Measurements from ENCODE around the gene ACP3. TPM values are rescaled to one million over a fixed set of nuclear protein-coding genes. Genes with fewer than 3 reads are reported as not detected.

Gene ACP3
- total and polyA plus RNA-seq, 2 of the 4 experiments (the other 2 are of a cell fraction): 0.36 to 0.54 TPM

DNA sequence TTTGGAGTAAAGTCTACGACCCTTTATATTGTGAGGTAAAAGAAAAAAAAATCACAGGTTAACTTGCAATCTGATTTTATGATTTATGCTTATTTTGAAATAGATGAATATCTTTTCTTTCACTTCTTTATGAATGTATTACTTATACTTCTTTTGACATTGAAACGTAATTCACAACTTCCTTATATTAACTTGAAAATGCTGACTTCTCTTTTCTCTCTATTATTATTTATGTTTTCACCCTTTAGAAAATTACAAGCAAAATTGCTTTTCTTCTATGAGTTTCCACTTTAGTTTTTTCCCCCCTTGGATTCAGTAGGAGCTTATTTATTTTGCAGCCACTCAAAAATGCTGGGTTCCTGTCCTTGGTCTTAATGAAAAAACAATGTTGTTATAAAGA lies 25.4 kb downstream of the ACP3 start:
- in situ Hi-C loops (cut with MboI; ENCODE audit: low sequenced_read_pairs) (no loop called here), intact Hi-C loops (cut with micrococcal nuclease) (loop anchor here (1.0 kb wide), 3 partner anchors 85 to 304 kb away; no protein-coding TSS in a partner anchor), dilution Hi-C loops (cut with HindIII; ENCODE audit: low sequenced_read_pairs, unreplicated experiment) (no loop called here)
- Histone ChIP-seq H3K79me1 (ENCODE audit: low read depth in 1 of 2, low read length in 2 of 2) (no peaks in the 10 kb centered on the region), H3K4me3 (ENCODE audit: insufficient read depth, low read depth, low read length) (no peak overlapping the region), H2AK9ac (replicated peaks; ENCODE audit: low read depth, low read length, poor library complexity) (no peak overlapping the region), H2AK5ac (ENCODE audit: low read depth, low read length) (no peak overlapping the region), H2BK15ac (ENCODE audit: low read depth, low read length) (no peak overlapping the region), H3K4me1 (ENCODE audit: control insufficient read depth, insufficient read depth, low read length) (no peaks in the 10 kb centered on the region), H3K27ac (ENCODE audit: insufficient read depth, low read length) (no peak overlapping the region), H3K9me1 (ENCODE audit: insufficient read depth, low read length) (no peaks in the 10 kb centered on the region), H4K20me1 (ENCODE audit: insufficient read depth, low read length) (no peaks in the 10 kb centered on the region), H3K14ac (replicated peaks; ENCODE audit: low read depth, low read length) (no peak overlapping the region), H3K56ac (ENCODE audit: extremely low read depth, insufficient read depth, low read length) (no peak overlapping the region), H2BK120ac (ENCODE audit: low read depth, low read length) (no peak overlapping the region), H4K8ac (ENCODE audit: low read depth in 2 of 2, low read length in 2 of 2) (no peak overlapping the region), H3K4ac (ENCODE audit: low read depth, low read length) (no peak overlapping the region), H4K91ac (ENCODE audit: insufficient read depth, low read depth, low read length) (no peak overlapping the region), H4K5ac (ENCODE audit: low read depth, low read length) (no peak overlapping the region), H3K18ac (ENCODE audit: low read depth, low read length) (no peak overlapping the region), H3K9ac (ENCODE audit: low read depth, low read length) (no peak overlapping the region), H3K23ac (ENCODE audit: low read depth, low read length) (no peak overlapping the region), H2BK20ac (ENCODE audit: low read depth, low read length) (no peak overlapping the region), H3K27me3 (ENCODE audit: control insufficient read depth, insufficient read depth, low read length) (no peaks in the 10 kb centered on the region; the same call in none of the 2 replicates), H2BK5ac (ENCODE audit: low read depth, low read length, poor library complexity, severe bottlenecking) (no peak overlapping the region), H3K9me3 (ENCODE audit: control insufficient read depth, insufficient read depth, low read length) (no peaks in the 10 kb centered on the region), H3K4me2 (ENCODE audit: low read depth, low read length) (no peak overlapping the region), H3K36me3 (ENCODE audit: control insufficient read depth, insufficient read depth, low read length) (no peaks in the 10 kb centered on the region), H2AFZ (replicated peaks; ENCODE audit: low read length, poor library complexity) (no peak overlapping the region)
- ATAC-seq (ENCODE audit: low read depth) (no peak), DNase-seq (no peak)
- WGBS, 2 experiments (ENCODE audit: extremely low coverage in 2 of 2, insufficient read length in 1 of 2): no CpG with 5 or more reads among the region's 2 CpGs
- TF ChIP-seq RCOR1 (IDR thresholded peaks at IDR 0.05; ENCODE audit: insufficient replicate concordance, low read length) (no peak), RFX5 (IDR thresholded peaks at IDR 0.05; ENCODE audit: low read depth, low read length) (no peak), RAD21 (IDR thresholded peaks at IDR 0.05; ENCODE audit: low read length) (no peak), CEBPB (IDR thresholded peaks at IDR 0.05; ENCODE audit: low read depth, low read length) (no peak), POLR2A (IDR thresholded peaks at IDR 0.05; ENCODE audit: low read depth, low read length) (no peak), MAFK (IDR thresholded peaks at IDR 0.05; ENCODE audit: low read depth, low read length) (no peak), BHLHE40 (IDR thresholded peaks at IDR 0.05; ENCODE audit: low read depth, low read length) (no peak), FOS (IDR thresholded peaks at IDR 0.05; ENCODE audit: low read depth, low read length) (no peak), SMC3 (IDR thresholded peaks at IDR 0.05; ENCODE audit: low read depth, low read length) (no peak), NFE2L2 (IDR thresholded peaks at IDR 0.05; ENCODE audit: low read depth, low read length) (no peak), CHD1 (IDR thresholded peaks at IDR 0.05; ENCODE audit: low read depth, low read length) (no peak), MAZ (IDR thresholded peaks at IDR 0.05; ENCODE audit: borderline replicate concordance, low read depth, low read length) (no peak), MXI1 (IDR thresholded peaks at IDR 0.05; ENCODE audit: borderline replicate concordance, low read depth, low read length) (no peak)
- TF ChIP-seq, protein P1, sequence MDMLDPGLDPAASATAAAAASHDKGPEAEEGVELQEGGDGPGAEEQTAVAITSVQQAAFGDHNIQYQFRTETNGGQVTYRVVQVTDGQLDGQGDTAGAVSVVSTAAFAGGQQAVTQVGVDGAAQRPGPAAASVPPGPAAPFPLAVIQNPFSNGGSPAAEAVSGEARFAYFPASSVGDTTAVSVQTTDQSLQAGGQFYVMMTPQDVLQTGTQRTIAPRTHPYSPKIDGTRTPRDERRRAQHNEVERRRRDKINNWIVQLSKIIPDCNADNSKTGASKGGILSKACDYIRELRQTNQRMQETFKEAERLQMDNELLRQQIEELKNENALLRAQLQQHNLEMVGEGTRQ (IDR thresholded peaks at IDR 0.05; ENCODE audit: low read depth, low read length): no peak
- TF ChIP-seq, protein P2, sequence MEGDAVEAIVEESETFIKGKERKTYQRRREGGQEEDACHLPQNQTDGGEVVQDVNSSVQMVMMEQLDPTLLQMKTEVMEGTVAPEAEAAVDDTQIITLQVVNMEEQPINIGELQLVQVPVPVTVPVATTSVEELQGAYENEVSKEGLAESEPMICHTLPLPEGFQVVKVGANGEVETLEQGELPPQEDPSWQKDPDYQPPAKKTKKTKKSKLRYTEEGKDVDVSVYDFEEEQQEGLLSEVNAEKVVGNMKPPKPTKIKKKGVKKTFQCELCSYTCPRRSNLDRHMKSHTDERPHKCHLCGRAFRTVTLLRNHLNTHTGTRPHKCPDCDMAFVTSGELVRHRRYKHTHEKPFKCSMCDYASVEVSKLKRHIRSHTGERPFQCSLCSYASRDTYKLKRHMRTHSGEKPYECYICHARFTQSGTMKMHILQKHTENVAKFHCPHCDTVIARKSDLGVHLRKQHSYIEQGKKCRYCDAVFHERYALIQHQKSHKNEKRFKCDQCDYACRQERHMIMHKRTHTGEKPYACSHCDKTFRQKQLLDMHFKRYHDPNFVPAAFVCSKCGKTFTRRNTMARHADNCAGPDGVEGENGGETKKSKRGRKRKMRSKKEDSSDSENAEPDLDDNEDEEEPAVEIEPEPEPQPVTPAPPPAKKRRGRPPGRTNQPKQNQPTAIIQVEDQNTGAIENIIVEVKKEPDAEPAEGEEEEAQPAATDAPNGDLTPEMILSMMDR (conservative IDR thresholded peaks at IDR 0.05; ENCODE audit: low read depth, low read length): no peak
- TF ChIP-seq, protein P3, sequence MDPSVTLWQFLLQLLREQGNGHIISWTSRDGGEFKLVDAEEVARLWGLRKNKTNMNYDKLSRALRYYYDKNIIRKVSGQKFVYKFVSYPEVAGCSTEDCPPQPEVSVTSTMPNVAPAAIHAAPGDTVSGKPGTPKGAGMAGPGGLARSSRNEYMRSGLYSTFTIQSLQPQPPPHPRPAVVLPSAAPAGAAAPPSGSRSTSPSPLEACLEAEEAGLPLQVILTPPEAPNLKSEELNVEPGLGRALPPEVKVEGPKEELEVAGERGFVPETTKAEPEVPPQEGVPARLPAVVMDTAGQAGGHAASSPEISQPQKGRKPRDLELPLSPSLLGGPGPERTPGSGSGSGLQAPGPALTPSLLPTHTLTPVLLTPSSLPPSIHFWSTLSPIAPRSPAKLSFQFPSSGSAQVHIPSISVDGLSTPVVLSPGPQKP (IDR thresholded peaks at IDR 0.05; ENCODE audit: borderline replicate concordance, low read depth, low read length): no peak
- ChIA-PET POLR2A (ENCODE audit: unreplicated experiment) (no interaction called here), CTCF (interaction anchor here (0.6 to 2.8 kb wide), 13 partner anchors 9 to 98 kb away, joined by 3 to 26 read pairs (median 5); no protein-coding TSS in a partner anchor)
- BruUV-seq (replicated peaks): no TSS peak
